ENCODE results near the gene BABAM2. TPM values are rescaled to one million over a fixed set of nuclear protein-coding genes. Genes with fewer than 3 reads are reported as not detected.

Gene BABAM2
- total and polyA plus RNA-seq, 4 donors, result 9.9 to 17.0 (median 13.9) TPM

- H3K9ac ChIP-seq (ENCODE audit: low read depth in 1 of 2, low read length in 2 of 2), result peak overlapping the region; percentile 45 to 46
- WGBS, result 16% methylated on average over 15 of the region's 15 CpGs
- DNase-seq (ENCODE audit: low spot score), result no peak
- H3K4me1 ChIP-seq (ENCODE audit: control insufficient read depth in 4 of 4, insufficient read depth in 4 of 4, low read length in 3 of 4), result peaks cover 24 to 62% (median 50%) of the 10 kb centered on the region in 4 donors
- H3K27ac ChIP-seq (ENCODE audit: low read depth in 1 of 2, low read length in 2 of 2), result peak overlapping the region; percentile 85 to 90
- no peaks in the 10 kb centered on the region for H3K27me3 ChIP-seq (ENCODE audit: control insufficient read depth in 4 of 4, insufficient read depth in 4 of 4, low read length in 3 of 4)
- no peak overlapping the region for H3K4me3 ChIP-seq (ENCODE audit: low read depth in 1 of 3, low read length in 3 of 3)
- TF ChIP-seq HNF4A (conservative IDR thresholded peaks at IDR 0.05) (peak; percentile 83 to 92), FOXA1 (IDR thresholded peaks at IDR 0.05) (peak; percentile 80), MAX (IDR thresholded peaks at IDR 0.05) (peak; percentile 99), CTCF (IDR thresholded peaks at IDR 0.05; ENCODE audit: low read depth, low read length, missing input control) (no peak), NR2F2 (IDR thresholded peaks at IDR 0.05) (peak; percentile 91), RXRA (IDR thresholded peaks at IDR 0.05) (peak; percentile 81 to 92), GABPA (IDR thresholded peaks at IDR 0.05 in 1 of 2, conservative IDR thresholded peaks at IDR 0.05 in 1 of 2) (peak in 1 of 2 donors; percentile 54), RAD21 (IDR thresholded peaks at IDR 0.05) (peak; percentile 52 to 61), ATF3 (IDR thresholded peaks at IDR 0.05) (peak; percentile 84), YY1 (IDR thresholded peaks at IDR 0.05) (peak; percentile 68), REST (IDR thresholded peaks at IDR 0.05) (peak; percentile 82), FOXA2 (IDR thresholded peaks at IDR 0.05) (peak; percentile 94), HNF4G (IDR thresholded peaks at IDR 0.05) (peak; percentile 55), EGR1 (IDR thresholded peaks at IDR 0.05; ENCODE audit: low read depth in 2 of 2) (peak in 1 of 2 donors; percentile 89), JUND (IDR thresholded peaks at IDR 0.05) (peak; percentile 97), SP1 (IDR thresholded peaks at IDR 0.05) (peak; percentile 88), TAF1 (conservative IDR thresholded peaks at IDR 0.05) (no peak), ZBTB33 (IDR thresholded peaks at IDR 0.05) (peak; percentile 90)
- no peaks in the 10 kb centered on the region for H3K36me3 ChIP-seq (ENCODE audit: control insufficient read depth in 4 of 4, insufficient read depth in 3 of 4, low read depth in 1 of 4, low read length in 3 of 4)
- H3K9me3 ChIP-seq (ENCODE audit: control insufficient read depth in 4 of 4, low read length in 3 of 4), result no peaks in the 10 kb centered on the region
Measured at GRCh38 chr2:28342081-28342967, 451.8 kb downstream of the BABAM2 start.

Data from liver (tissue), 9 donors.